HG03439 (cell line): Measurements from ENCODE around the gene CACNA1D.
"Not testable (repeated sequence)": the region's sequence is repeated elsewhere in the genome, so short reads cannot be mapped to it uniquely, and the experiment has no call there.

Experiments used
- ATAC-seq: cut with Tn5 transposase; IDR thresholded peaks from one replicate; pipeline ENCODE4 v1.9.1; 2021; ENCODE audit warnings: mild to moderate bottlenecking, moderate library complexity; ENCODE audit not compliant: unreplicated experiment

CACNA1D gene

DNA sequence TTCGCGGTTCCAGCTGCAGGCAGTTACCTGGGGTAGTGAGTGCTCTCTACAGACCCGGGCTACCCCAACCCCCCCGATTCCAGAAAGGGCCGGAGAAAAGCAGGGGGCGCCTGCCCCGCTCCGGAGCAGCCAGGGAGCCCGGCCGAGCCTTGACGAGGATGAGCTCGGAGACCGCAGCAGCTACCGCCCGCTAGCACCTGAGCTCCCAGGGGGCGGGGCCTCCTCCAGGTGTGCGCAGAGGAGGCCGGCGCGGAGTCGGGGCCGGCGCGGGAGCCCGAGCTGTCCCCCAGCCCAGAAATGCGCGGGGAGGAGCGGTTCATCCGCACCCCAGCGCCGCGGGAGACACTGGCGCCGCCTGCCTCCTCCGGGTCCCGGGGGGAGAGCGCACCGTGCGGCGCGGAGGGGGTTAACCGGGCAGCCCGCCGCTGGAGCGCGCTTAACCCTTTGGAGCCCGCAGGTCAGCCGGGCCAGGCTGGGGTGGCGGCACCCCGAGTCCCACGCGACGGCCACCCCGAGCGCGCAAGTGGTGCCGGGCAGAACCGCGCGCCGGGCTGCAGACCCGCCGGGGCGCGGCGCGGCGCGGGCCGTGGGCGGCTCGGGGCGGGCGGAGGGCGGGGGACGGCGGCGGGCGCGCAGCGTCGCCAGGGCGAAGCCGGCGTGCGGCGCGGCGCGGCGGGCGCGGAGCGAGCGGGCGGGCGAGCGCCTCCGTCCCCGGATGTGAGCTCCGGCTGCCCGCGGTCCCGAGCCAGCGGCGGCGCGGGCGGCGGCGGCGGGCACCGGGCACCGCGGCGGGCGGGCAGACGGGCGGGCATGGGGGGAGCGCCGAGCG lies at the start of gene CACNA1D:
Gene CACNA1D (plus strand): TSS at position 649 of the 829 bp plus-strand sequence. CDS start 556 bp downstream, outside the sequence.
- no peak for ATAC-seq

GRCh38 chr3:53457068-53457467 lies 37.3 kb upstream of the CACNA1D start:
- no peak for ATAC-seq

- no peak for ATAC-seq
These were observed 34.1 kb upstream of the CACNA1D start for GRCh38 chr3:53460326-53460725.

- no peak for ATAC-seq
These were observed 30.0 kb upstream of the CACNA1D start for GRCh38 chr3:53464424-53464823.

DNA sequence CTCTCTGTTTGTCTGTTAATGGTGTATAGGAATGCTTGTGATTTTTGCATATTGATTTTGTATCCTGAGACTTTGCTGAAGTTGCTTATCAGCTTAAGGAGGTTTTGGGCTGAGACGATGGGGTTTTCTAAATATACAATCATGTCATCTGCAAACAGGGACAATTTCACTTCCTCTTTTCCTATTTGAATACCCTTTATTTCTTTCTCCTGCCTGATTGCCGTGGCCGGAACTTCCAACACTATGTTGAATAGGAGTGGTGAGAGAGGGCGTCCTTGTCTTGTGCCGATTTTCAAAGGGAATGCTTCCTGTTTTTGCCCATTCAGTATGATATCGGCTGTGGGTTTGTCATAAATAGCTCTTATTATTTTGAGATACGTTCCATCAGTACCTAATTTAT lies 24.7 kb upstream of the CACNA1D start:
- not testable (repeated sequence) for ATAC-seq

DNA sequence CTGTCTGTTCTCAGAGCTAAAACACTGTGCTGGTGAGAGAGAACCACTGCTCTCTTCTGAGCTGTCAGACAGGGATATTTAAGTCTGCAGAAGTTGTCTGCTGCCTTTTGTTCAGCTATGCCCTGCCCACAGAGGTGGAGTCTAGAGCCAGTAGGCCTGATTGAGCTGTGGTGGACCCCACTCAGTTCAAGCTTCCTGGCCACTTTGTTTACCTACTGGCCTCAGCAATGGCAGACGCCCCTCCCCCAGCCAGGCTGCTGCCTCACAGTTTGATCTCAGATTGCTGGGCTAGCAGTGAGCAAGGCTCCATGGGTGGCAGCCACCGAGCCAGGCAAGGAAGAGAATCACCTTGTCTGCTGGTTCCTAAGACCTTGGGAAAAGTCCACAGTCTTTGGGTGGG lies 21.0 kb upstream of the CACNA1D start:
- no peak for ATAC-seq

DNA sequence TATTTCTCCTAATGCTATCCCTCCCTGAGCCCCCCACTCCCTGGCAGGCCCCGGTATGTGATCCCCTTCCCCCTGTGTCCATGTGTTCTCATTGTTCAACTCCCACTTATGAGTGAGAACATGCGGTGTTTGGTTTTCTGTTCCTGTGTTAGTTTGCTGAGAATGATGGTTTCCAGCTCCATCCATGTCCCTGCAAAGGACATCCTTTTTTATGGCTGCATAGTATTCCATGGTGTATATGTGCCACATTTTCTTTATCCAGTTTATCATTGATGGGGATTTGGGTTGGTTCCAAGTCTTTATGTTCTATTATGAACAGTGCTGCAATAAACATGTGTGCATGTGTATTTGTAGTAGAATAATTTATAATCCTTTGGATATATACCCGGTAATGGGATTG lies 18.0 kb upstream of the CACNA1D start:
- ATAC-seq = not testable (repeated sequence)

DNA sequence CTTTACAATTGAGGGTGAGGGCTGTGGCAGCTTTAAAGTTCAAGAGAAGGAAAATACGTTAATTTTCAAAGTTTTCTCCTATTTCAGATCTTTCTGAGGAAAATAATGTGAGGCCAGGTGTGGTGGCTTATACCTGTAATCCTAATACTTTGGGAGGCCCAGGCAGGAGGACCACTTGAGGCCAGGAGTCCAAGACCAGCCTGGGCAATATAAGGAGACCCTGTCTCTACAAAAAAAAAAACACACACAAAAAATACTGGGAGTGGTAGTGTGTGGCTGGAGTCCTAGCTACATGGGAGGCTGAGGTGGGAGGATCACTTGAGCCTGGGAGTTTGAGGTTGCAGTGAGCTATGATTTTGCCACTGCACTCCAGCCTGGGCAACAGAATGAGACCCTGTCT lies 16.7 kb upstream of the CACNA1D start:
- not testable (repeated sequence) for ATAC-seq

DNA sequence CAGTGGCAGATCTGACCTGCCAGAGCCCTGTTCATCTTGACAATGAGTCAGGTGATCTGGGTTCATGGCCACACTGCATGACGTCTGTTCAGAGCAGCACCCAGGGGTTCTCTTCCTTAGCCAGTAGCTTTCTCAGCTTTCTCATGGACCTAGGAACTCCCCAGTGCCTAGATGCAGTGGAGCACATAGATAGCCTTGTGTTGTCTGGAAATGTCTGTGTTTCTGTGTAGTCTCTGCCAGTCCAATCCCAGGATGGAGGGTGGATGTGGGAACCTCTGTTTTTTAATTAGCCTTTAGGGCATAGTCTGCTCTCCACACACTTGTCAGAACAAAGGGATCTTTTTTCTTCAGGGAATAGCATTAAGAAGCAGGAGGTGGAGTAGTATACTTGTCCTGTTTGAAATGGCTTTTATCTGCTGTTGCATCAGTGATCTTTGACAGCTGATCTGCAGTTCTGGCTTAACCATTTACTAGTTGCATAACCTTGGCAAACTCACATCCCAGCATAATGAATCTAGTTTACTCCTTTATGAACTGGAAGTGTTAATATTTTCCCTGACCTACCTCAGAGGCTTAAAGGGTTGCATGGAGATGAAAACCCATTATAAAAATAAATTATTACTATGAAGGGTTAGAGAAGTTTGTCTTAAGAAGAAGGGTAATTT lies 16.1 kb upstream of the CACNA1D start:
- no peak for ATAC-seq

GRCh38 chr3:53478921-53479664 lies 15.3 kb upstream of the CACNA1D start:
- no peak for ATAC-seq

- ATAC-seq = no peak
These were observed 12.2 kb upstream of the CACNA1D start for GRCh38 chr3:53482227-53482626.

DNA sequence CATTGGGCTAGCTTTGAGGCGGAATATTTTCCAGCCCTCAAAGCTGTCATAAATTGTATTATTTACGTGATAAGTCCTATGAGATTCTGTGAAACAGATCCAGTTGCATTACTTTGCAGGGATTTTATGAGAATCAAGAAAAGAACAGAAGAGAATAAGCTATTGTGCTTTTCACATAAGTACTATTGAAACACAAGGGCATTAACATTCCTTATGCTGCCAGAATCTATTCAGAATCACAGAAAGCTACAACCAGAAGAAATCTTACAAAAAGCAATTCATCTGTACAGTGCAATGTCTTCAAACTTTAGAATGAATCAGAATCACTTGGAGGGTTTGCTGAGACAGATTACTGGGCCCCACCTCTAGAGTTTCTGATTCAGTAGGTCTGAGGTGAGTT lies 10.6 kb upstream of the CACNA1D start:
- no peak for ATAC-seq

DNA sequence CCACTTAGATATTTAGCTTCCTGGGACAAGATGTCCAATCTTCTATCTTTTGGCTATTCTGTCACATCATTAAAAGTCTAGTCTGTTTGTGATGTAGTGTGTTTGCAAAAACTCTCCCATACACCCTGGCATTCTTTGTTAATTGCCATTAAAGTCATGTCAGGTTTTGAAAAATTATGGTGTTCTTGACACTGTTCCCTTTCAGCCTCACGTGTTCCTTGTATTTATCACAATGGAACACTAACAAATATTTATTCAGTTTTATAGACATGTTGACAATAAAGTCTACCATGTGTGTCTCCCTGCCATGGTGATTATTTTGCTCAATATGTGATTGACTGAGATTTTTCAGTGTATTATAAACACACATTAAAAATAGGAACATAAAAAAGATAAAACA lies 9.4 kb upstream of the CACNA1D start:
- ATAC-seq = no peak

GRCh38 chr3:53485675-53486403 lies 8.6 kb upstream of the CACNA1D start:
- no peak for ATAC-seq

GRCh38 chr3:53486961-53487654 lies 7.3 kb upstream of the CACNA1D start:
- ATAC-seq = no peak

DNA sequence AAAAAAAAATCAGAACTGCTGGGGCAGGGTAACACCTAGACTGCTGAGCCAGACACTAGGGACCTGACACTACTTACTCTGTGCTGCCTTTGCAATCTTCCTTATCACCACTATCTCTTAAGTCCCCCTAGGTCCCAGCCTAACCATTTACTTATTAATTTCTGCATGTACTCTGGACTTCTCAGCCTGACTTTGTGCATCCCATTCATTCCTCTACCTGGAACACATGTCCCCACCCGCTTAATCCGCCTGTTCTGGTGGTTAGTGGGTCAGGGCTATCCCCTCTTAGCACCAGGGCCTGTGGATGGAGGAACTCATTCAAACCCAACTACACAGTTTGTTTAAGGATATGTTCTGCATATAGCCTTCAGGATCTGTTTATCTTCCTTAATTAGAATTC lies 5.0 kb upstream of the CACNA1D start:
- ATAC-seq = no peak

DNA sequence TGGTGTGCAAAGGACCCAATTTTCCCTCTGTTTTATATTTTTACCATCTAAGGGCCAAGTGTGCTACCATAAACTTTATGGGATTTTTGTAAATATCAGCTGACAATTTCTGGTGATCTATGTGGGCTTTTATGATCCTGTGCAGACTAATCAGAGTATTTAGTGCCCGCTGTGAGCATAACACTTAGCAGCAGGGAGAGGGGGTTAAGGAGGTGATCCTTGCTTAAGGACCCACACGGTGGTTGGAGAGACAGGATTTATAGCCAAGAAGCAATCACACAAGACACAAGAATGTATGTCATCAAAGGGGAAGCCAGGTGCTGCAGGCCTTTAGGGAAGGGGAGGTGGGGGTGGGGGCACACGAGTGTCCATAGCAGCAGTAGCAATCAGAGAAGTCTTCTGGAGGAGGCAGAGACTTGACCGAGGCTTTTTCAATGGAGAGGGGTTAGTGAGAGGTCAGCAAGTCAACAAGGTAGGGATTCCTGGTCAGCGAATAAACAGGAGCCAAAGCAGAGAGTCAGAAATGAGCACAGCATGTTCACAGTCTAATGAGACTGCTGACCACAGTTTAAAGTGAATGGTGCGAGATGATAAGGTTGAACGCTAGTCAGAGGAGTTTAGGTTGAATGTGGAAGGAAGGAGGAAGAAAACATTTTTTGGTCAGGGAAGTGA lies 4.5 kb upstream of the CACNA1D start:
- ATAC-seq = no peak

DNA sequence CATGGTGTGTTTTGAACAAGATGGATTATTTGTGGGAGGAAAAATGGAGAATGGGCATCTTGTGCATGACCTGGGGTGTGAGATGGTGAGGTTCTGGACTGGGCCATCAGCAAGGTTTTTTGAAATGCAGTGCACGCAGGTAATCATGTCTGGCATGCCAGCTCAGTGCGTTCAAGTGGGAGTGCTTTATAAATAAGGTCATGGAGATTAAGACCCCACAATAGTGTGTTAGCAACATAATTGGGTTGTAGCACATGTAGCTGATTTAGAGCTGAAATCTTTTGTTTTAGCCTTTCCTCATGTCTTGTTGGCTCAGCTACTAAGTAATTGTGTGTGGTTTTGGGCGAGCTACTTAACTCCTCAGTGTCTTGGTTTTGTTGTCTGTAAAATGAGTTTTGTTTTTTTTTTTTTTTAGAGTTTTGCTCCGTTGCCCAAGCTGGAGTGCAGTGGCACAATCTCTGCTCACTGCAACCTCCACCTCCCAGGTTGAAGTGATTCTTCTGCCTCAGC lies 3.9 kb upstream of the CACNA1D start:
- ATAC-seq = no peak

DNA sequence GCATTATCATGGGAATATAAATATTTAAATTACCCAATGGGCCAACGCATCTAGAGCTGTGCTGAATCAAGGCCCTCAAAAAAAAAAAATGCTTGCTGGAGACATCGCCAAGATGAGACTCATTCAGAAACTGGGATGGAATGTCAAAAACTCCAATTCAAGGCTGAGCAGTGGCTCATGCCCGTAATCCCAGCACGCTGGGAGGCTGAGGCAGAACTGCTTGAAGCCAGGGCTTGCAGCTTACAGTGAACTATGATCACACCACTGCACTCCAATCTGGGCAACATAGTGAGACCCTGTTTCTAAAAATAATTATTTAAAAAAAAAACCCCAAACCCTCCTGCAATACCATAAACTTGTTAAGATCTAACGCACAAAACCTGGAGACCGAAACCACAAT lies 3.1 kb upstream of the CACNA1D start:
- ATAC-seq = no peak

DNA sequence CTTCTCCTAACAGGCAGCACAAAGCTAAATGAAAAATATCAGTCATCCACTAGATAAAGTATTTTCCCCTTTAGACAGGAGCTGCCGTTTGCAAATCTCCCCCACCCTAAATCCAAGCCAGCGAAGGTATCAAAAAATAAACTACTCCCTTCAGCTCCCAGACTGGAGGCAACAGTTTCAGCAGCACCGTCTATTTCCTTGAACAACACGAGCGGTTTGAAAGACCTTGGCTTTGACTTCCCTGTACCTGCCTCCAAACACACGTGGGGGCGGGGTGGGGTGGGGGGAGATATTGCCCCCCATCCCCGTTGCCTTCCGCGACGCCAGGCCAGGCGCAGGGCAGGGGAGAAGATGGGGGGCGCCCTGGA lies 832 bp upstream of the CACNA1D start:
- ATAC-seq = no peak
